ENCODE results near the gene PRR5L. TPM values are rescaled to one million over a fixed set of nuclear protein-coding genes. Genes with fewer than 3 reads are reported as not detected.
A peak's percentile ranks its signal among the peaks of the same experiment; 100 is the strongest.

The PRR5L gene
- total RNA-seq, 1 experiment from 2014 or later: 1.2 TPM

GRCh38 chr11:36342327-36342726, 46.2 kb downstream of the PRR5L start:
- Mint-ChIP-seq H3K27me3 (ENCODE audit: unreplicated experiment) (peaks cover 76% of the 10 kb centered on the region), H3K4me1 (ENCODE audit: low read depth, unreplicated experiment) (peaks cover 11% of the 10 kb centered on the region), H3K9me3 (ENCODE audit: low read depth, unreplicated experiment) (no peaks in the 10 kb centered on the region), H3K36me3 (ENCODE audit: insufficient read depth, unreplicated experiment) (no peaks in the 10 kb centered on the region), H3K27ac (ENCODE audit: unreplicated experiment) (no peak overlapping the region), H3K4me3 (ENCODE audit: low read depth, unreplicated experiment) (no peak overlapping the region)
- DNase-seq: no peak
- BruUV-seq (replicated peaks): no TSS peak
- intact Hi-C loops (cut with micrococcal nuclease; ENCODE audit: unreplicated experiment): no loop called here
- CTCF ChIA-PET: no interaction called here
- no peak for TF ChIP-seq CTCF (IDR thresholded peaks at IDR 0.05; ENCODE audit: unreplicated experiment)

- Mint-ChIP-seq H3K4me1 (ENCODE audit: low read depth, unreplicated experiment) (peaks cover 11% of the 10 kb centered on the region), H3K27me3 (ENCODE audit: unreplicated experiment) (peaks cover 73% of the 10 kb centered on the region), H3K36me3 (ENCODE audit: insufficient read depth, unreplicated experiment) (no peaks in the 10 kb centered on the region), H3K4me3 (ENCODE audit: low read depth, unreplicated experiment) (no peak overlapping the region), H3K9me3 (ENCODE audit: low read depth, unreplicated experiment) (no peaks in the 10 kb centered on the region), H3K27ac (ENCODE audit: unreplicated experiment) (no peak overlapping the region)
- BruUV-seq (replicated peaks): no TSS peak
- DNase-seq: no peak
- CTCF ChIA-PET: interaction anchor here (0.9 kb wide), 1 partner anchor 77 kb away, joined by 3 read pairs; no protein-coding TSS in a partner anchor
- no peak for TF ChIP-seq CTCF (IDR thresholded peaks at IDR 0.05; ENCODE audit: unreplicated experiment)
- intact Hi-C loops (cut with micrococcal nuclease; ENCODE audit: unreplicated experiment): no loop called here
These were observed 47.3 kb downstream of the PRR5L start for GRCh38 chr11:36343436-36343835.

DNA sequence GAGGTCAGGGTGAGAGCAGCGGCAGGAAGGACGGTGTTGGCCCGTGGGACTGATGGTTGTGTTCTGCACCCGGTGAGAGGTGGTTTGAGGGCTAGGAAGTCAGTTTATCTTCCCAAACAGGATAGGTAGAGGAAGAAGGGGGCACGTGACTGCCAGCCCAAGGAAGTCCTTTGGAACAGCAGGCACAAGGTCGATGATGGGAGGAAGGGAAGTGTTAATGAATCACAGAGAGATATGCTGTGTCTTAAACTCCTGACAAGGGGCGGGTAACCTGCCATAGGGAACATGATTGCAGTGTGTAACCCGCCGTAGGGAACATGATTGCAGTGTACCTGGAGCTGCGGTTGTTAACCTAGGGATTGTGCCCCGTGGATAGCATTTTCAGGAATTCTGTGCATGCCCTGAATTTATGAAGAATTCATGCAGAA, 49.0 kb downstream of the PRR5L start:
- intact Hi-C loops (cut with micrococcal nuclease; ENCODE audit: unreplicated experiment): loop anchor here (5.0 kb wide), 1 partner anchor 33 kb away; no protein-coding TSS in a partner anchor
- no peak for TF ChIP-seq CTCF (IDR thresholded peaks at IDR 0.05; ENCODE audit: unreplicated experiment)
- peak; percentile 29 for DNase-seq
- peak overlapping the region; percentile 70 for H3K27ac Mint-ChIP-seq (ENCODE audit: unreplicated experiment)
- no peak overlapping the region for H3K4me3 Mint-ChIP-seq (ENCODE audit: low read depth, unreplicated experiment)
- H3K4me1 Mint-ChIP-seq (ENCODE audit: low read depth, unreplicated experiment): peaks cover 11% of the 10 kb centered on the region
- H3K27me3 Mint-ChIP-seq (ENCODE audit: unreplicated experiment): peaks cover 61% of the 10 kb centered on the region
- H3K9me3 Mint-ChIP-seq (ENCODE audit: low read depth, unreplicated experiment): no peaks in the 10 kb centered on the region
- BruUV-seq (replicated peaks): no TSS peak
- CTCF ChIA-PET: no interaction called here
- H3K36me3 Mint-ChIP-seq (ENCODE audit: insufficient read depth, unreplicated experiment): no peaks in the 10 kb centered on the region

GRCh38 chr11:36345535-36346141, 49.5 kb downstream of the PRR5L start:
- H3K27ac Mint-ChIP-seq (ENCODE audit: unreplicated experiment): no peak overlapping the region
- no peak overlapping the region for H3K4me3 Mint-ChIP-seq (ENCODE audit: low read depth, unreplicated experiment)
- intact Hi-C loops (cut with micrococcal nuclease; ENCODE audit: unreplicated experiment): loop anchor here (5.0 kb wide), 1 partner anchor 33 kb away; no protein-coding TSS in a partner anchor
- H3K36me3 Mint-ChIP-seq (ENCODE audit: insufficient read depth, unreplicated experiment): no peaks in the 10 kb centered on the region
- CTCF ChIA-PET: no interaction called here
- BruUV-seq (replicated peaks): no TSS peak
- H3K27me3 Mint-ChIP-seq (ENCODE audit: unreplicated experiment): peaks cover 56% of the 10 kb centered on the region
- no peak for TF ChIP-seq CTCF (IDR thresholded peaks at IDR 0.05; ENCODE audit: unreplicated experiment)
- H3K4me1 Mint-ChIP-seq (ENCODE audit: low read depth, unreplicated experiment): peaks cover 11% of the 10 kb centered on the region
- no peak for DNase-seq
- no peaks in the 10 kb centered on the region for H3K9me3 Mint-ChIP-seq (ENCODE audit: low read depth, unreplicated experiment)
